Trophoblast cell (in vitro differentiated cells and primary cell): ENCODE measurements around the gene PDE1A.

Experiments used
- DNase-seq, 2 donors: peaks; one replicate each; pipeline ENCODE4 v3.0.0-alpha.2; 2016
- H2AFZ ChIP-seq: 2 replicates; pipeline ENCODE4 v1.6.1; 2013; ENCODE audit warnings: low read length, moderate library complexity, mild to moderate bottlenecking; ENCODE audit not compliant: insufficient read depth, poor library complexity
- H2AK5ac ChIP-seq: 2 replicates; pipeline ENCODE4 v1.6.1; 2013; ENCODE audit warnings: mild to moderate bottlenecking, low read length
- H2BK120ac ChIP-seq: 2 replicates; pipeline ENCODE4 v1.6.1; 2013; ENCODE audit warnings: low read length, mild to moderate bottlenecking, moderate library complexity; ENCODE audit not compliant: insufficient read depth, poor library complexity
- H2BK12ac ChIP-seq: 2 replicates; pipeline ENCODE4 v1.6.1; 2013; ENCODE audit warnings: mild to moderate bottlenecking, low read length, moderate library complexity
- H2BK5ac ChIP-seq: 2 replicates; pipeline ENCODE4 v1.6.1; 2013; ENCODE audit warnings: low read length, low read depth, moderate library complexity, mild to moderate bottlenecking; ENCODE audit not compliant: poor library complexity
- H3K14ac ChIP-seq: 2 replicates; pipeline ENCODE4 v1.6.1; 2013; ENCODE audit warnings: mild to moderate bottlenecking, low read length
- H3K18ac ChIP-seq: 2 replicates; pipeline ENCODE4 v1.6.1; 2013; ENCODE audit warnings: mild to moderate bottlenecking, low read length
- H3K23ac ChIP-seq: 2 replicates; pipeline ENCODE4 v1.6.1; 2013; ENCODE audit warnings: low read length
- H3K27ac ChIP-seq: 2 replicates; pipeline ENCODE4 v1.5.1; 2013; ENCODE audit warnings: low read depth, mild to moderate bottlenecking, inconsistent platforms, low read length, moderate library complexity
- H3K27me3 ChIP-seq: 2 replicates; pipeline ENCODE4 v1.6.1; 2013; ENCODE audit warnings: inconsistent platforms, mild to moderate bottlenecking, low read length, moderate library complexity; ENCODE audit not compliant: insufficient read depth
- H3K36me3 ChIP-seq, 2 experiments: 1 replicate in 1 of 2; 2 replicates in 1 of 2; pipeline ENCODE4 v1.6.1; 2013; ENCODE audit warnings: low read length in 2 of 2, mild to moderate bottlenecking in 2 of 2, moderate library complexity in 1 of 2; ENCODE audit not compliant: insufficient read depth in 2 of 2, control insufficient read depth in 1 of 2
- H3K4ac ChIP-seq: 2 replicates; pipeline ENCODE4 v1.6.1; 2013; ENCODE audit warnings: low read depth, mild to moderate bottlenecking, low read length, moderate library complexity
- H3K4me1 ChIP-seq, 2 experiments: 1 replicate in 1 of 2; 2 replicates in 1 of 2; pipeline ENCODE4 v1.6.1; 2013; ENCODE audit warnings: low read length in 2 of 2, mild to moderate bottlenecking in 2 of 2, moderate library complexity in 1 of 2; ENCODE audit not compliant: insufficient read depth in 2 of 2, control insufficient read depth in 1 of 2
- H3K4me2 ChIP-seq: 2 replicates; pipeline ENCODE4 v1.6.1; 2013; ENCODE audit warnings: inconsistent platforms, mild to moderate bottlenecking, low read length, moderate library complexity
- H3K4me3 ChIP-seq: 2 replicates; pipeline ENCODE4 v1.5.1; 2013; ENCODE audit warnings: mild to moderate bottlenecking, low read depth, low read length, inconsistent platforms
- H3K79me1 ChIP-seq: one replicate; pipeline ENCODE4 v1.6.1; 2013; ENCODE audit warnings: low read length
- H3K79me2 ChIP-seq: 2 replicates; pipeline ENCODE4 v1.6.1; 2013; ENCODE audit warnings: low read length, mild to moderate bottlenecking; ENCODE audit not compliant: control insufficient read depth, insufficient read depth, poor library complexity
- H3K9ac ChIP-seq: 2 replicates; pipeline ENCODE4 v1.6.1; 2013; ENCODE audit warnings: mild to moderate bottlenecking, low read length
- H3K9me3 ChIP-seq: 2 replicates; pipeline ENCODE4 v1.6.1; 2013; ENCODE audit warnings: low read depth, mild to moderate bottlenecking, control low read depth, inconsistent platforms, low read length; ENCODE audit not compliant: insufficient read depth
- H4K12ac ChIP-seq: 2 replicates; pipeline ENCODE4 v1.6.1; 2013; ENCODE audit warnings: low read depth, mild to moderate bottlenecking, low read length, moderate library complexity
- H4K8ac ChIP-seq: 2 replicates; pipeline ENCODE4 v1.6.1; 2013; ENCODE audit warnings: low read depth, mild to moderate bottlenecking, low read length, moderate library complexity
- H4K91ac ChIP-seq: one replicate; pipeline ENCODE4 v1.6.1; 2013; ENCODE audit warnings: low read depth, mild to moderate bottlenecking, low read length, moderate library complexity
- WGBS: extraction: QIAGEN DNeasy Blood & Tissue Kit; methylation state at CpG from one replicate; pipeline ENCODE4 v1.1.7; 2013; ENCODE audit warnings: missing lambda C conversion rate; ENCODE audit not compliant: insufficient read length, insufficient coverage; ENCODE audit errors: extremely low coverage; 5-methylcytosine and 5-hydroxymethylcytosine counted together

Gene PDE1A

GRCh38 chr2:182267971-182268370 lies 158.9 kb downstream of the PDE1A start:
- H2AFZ ChIP-seq = no peak overlapping the region
- H3K23ac ChIP-seq = no peak overlapping the region
- no peaks in the 10 kb centered on the region for H3K4me1 ChIP-seq
- no peak overlapping the region for H2BK120ac ChIP-seq
- H3K4ac ChIP-seq = no peak overlapping the region
- no peak overlapping the region for H2BK5ac ChIP-seq
- no peak overlapping the region for H3K4me2 ChIP-seq
- no peaks in the 10 kb centered on the region for H3K36me3 ChIP-seq
- no peak overlapping the region for H3K27ac ChIP-seq
- no peak overlapping the region for H2BK12ac ChIP-seq
- no peak overlapping the region for H3K14ac ChIP-seq
- no peaks in the 10 kb centered on the region for H3K79me2 ChIP-seq
- H3K27me3 ChIP-seq = no peaks in the 10 kb centered on the region
- no peak for DNase-seq
- no peak overlapping the region for H3K18ac ChIP-seq
- H3K9ac ChIP-seq = no peak overlapping the region
- H3K4me3 ChIP-seq = no peak overlapping the region
- no peak overlapping the region for H4K12ac ChIP-seq
- H4K91ac ChIP-seq = no peak overlapping the region
- no peaks in the 10 kb centered on the region for H3K9me3 ChIP-seq
- H2AK5ac ChIP-seq = no peak overlapping the region
- no peak overlapping the region for H4K8ac ChIP-seq
- no CpG with 5 or more reads among the region's 1 CpG for WGBS
- no peaks in the 10 kb centered on the region for H3K79me1 ChIP-seq

GRCh38 chr2:182266909-182267308 lies 159.9 kb downstream of the PDE1A start:
- Histone ChIP-seq H4K8ac (no peak overlapping the region), H3K36me3 (no peaks in the 10 kb centered on the region), H2AFZ (no peak overlapping the region), H3K4me2 (no peak overlapping the region), H2AK5ac (no peak overlapping the region), H2BK120ac (no peak overlapping the region), H3K4me3 (no peak overlapping the region), H3K27ac (no peak overlapping the region), H3K9me3 (no peaks in the 10 kb centered on the region), H3K14ac (no peak overlapping the region), H3K79me1 (no peaks in the 10 kb centered on the region), H3K18ac (no peak overlapping the region), H3K9ac (no peak overlapping the region), H3K27me3 (no peaks in the 10 kb centered on the region), H3K23ac (no peak overlapping the region), H2BK5ac (no peak overlapping the region), H3K4me1 (no peaks in the 10 kb centered on the region), H4K91ac (no peak overlapping the region), H4K12ac (no peak overlapping the region), H2BK12ac (no peak overlapping the region), H3K79me2 (no peaks in the 10 kb centered on the region), H3K4ac (no peak overlapping the region)
- no peak for DNase-seq

- Histone ChIP-seq H3K4ac (no peak overlapping the region), H2BK5ac (no peak overlapping the region)
- WGBS = no CpG with 5 or more reads among the region's 3 CpGs
Observed at GRCh38 chr2:182265718-182266117, 161.1 kb downstream of the PDE1A start.

GRCh38 chr2:182261860-182262387 lies 164.9 kb downstream of the PDE1A start:
- no peaks in the 10 kb centered on the region for H3K79me1 ChIP-seq
- H3K4me2 ChIP-seq = no peak overlapping the region
- H4K91ac ChIP-seq = no peak overlapping the region
- no peak overlapping the region for H3K4ac ChIP-seq
- H4K12ac ChIP-seq = no peak overlapping the region
- H3K36me3 ChIP-seq = no peaks in the 10 kb centered on the region
- H2AFZ ChIP-seq = no peak overlapping the region
- no peak overlapping the region for H3K9ac ChIP-seq
- no peak overlapping the region for H2BK5ac ChIP-seq
- H2BK120ac ChIP-seq = no peak overlapping the region
- H3K18ac ChIP-seq = no peak overlapping the region
- H3K27ac ChIP-seq = no peak overlapping the region
- H3K27me3 ChIP-seq = no peaks in the 10 kb centered on the region
- no CpG with 5 or more reads among the region's 3 CpGs for WGBS
- no peak overlapping the region for H2AK5ac ChIP-seq
- no peak overlapping the region for H2BK12ac ChIP-seq
- no peaks in the 10 kb centered on the region for H3K79me2 ChIP-seq
- no peak overlapping the region for H4K8ac ChIP-seq
- no peak overlapping the region for H3K23ac ChIP-seq
- H3K4me3 ChIP-seq = no peak overlapping the region
- no peak overlapping the region for H3K14ac ChIP-seq
- H3K4me1 ChIP-seq = no peaks in the 10 kb centered on the region
- no peak for DNase-seq
- H3K9me3 ChIP-seq = no peaks in the 10 kb centered on the region

More at GRCh38 chr2:182265718-182266117, 161.1 kb downstream of the PDE1A start:
- Histone ChIP-seq H3K79me1 (no peaks in the 10 kb centered on the region), H3K4me2 (no peak overlapping the region), H4K8ac (no peak overlapping the region), H3K27ac (no peak overlapping the region), H3K4me1 (no peaks in the 10 kb centered on the region), H2AFZ (no peak overlapping the region), H3K14ac (no peak overlapping the region), H3K9me3 (no peaks in the 10 kb centered on the region), H4K91ac (no peak overlapping the region), H3K18ac (no peak overlapping the region), H2BK120ac (no peak overlapping the region), H3K79me2 (no peaks in the 10 kb centered on the region), H2AK5ac (no peak overlapping the region), H3K27me3 (no peaks in the 10 kb centered on the region), H3K36me3 (no peaks in the 10 kb centered on the region), H3K4me3 (no peak overlapping the region), H4K12ac (no peak overlapping the region), H2BK12ac (no peak overlapping the region), H3K9ac (no peak overlapping the region), H3K23ac (no peak overlapping the region)
- DNase-seq = no peak
